NCI-H1048 (cell line): ENCODE data around the gene CHGA.

ENCODE experiments used
- DNase-seq: peaks from one replicate; lab custom pipeline; 2025; lab: John Stamatoyannopoulos, UW

The CHGA gene

DNA sequence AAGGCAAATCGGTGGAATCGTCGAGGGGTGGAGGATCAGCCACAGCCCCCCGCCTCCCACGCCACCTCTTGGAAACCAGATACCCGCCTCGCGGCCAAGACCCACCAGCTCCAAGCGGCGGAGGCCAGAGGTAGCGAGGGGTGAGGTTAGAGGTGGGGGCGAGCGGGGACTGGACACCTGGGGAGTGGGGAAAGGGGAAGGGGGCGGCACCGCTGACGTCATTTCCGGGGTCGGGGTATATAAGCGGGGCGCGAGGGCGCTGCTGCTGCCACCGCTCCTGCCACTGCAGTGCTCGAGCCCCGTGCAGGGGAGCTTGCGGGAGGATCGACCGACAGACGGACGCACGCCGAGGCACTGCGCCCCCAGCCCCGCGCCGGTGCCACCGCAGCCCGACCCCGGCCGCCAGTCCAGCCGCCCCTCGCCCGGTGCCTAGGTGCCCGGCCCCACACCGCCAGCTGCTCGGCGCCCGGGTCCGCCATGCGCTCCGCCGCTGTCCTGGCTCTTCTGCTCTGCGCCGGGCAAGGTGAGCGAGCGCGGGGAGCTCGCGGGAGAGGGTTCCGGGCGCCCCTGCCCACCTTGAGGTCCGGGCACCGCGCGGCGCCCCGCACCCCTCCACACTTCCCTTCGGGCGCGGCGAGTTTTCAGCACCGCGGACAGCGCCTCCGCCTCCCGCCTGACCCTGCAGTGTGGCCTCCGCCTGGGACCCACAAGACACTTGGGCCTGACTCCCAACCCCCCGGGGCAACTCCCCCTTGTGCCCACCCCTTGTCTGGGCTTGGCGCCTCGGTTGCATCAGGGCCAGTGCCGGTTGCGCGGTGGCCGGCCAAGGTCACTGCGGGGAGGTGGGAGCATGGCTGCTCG lies at the start of gene CHGA:
CHGA (plus strand) TSS at position 268 of the 861 bp plus-strand sequence; CDS start at position 478, 210 bp downstream.
- DNase-seq: no peak

DNA sequence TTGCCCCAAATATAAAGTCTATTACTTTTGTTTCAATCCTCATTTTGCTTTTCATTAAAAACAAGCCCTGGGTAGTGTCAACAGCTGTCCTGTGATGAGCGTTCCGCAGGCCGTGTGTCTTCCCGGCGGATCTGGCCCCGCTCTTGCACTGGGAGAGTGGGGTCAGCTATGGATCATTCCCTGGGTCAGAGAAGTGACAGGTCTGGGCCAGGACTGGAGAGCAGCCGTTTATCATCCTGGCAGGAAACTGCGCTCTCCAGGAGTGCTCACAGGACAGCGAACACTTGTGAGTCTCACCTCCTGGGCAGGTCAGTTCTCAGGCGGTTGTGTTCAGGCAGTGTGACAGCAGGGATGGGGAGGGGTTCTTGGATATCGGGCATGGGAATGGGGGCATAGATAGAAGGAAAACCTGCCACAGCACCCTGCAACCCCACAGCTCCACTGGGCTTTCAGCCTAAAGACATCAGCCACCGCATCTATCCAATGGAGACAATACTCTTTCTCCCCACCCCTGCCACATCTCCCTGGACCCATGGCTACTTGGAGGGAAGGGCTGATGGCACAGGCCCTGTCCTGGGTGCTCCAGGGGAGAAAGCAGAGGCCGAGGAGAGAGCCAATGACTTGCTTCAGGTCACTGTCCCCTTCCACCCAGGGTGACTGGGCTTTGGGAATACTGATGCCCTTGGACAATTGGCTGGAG lies 47.8 kb upstream of the CHGA start:
- no peak for DNase-seq

GRCh38 chr14:92877757-92878431 lies 45.1 kb upstream of the CHGA start:
- no peak for DNase-seq

DNA sequence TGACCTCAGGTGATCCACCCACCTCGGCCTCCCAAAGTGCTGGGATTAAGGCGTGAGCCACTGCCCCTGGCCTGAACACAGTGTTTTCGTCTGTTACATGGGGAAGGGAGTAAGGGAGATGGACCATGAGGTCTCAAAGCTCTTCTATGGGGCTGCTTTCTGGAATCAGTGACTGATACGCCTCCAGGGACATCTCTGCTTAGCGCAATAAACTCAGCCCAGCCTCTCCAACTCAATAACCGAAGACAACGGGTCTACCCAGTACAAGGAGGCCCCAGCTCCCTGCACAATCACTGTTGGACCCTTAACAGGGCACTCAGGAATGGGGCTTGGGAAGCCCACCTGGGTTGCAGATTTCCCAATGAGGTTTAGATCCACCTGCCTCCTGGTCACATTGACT lies 42.6 kb upstream of the CHGA start:
- no peak for DNase-seq

DNA sequence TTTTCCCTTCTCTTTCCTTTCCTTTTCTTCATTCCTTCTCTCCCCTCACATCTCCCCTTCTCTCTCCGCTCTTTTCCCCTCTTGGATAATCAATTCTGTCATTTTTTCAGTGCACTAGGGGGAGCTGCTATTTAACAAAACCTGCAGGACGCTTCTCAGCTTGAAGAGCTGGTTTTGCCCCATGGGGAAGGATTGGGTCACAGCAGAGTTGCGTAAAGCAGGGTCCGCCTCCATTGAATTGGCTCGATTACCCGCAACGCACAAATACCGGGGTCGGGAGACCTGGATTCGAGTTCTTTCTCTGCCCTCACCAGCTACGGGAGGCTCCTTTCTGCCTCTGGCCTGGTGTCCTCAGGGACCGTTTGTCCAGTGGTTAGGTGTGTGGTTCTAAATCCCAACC lies 42.1 kb upstream of the CHGA start:
- DNase-seq: no peak

DNA sequence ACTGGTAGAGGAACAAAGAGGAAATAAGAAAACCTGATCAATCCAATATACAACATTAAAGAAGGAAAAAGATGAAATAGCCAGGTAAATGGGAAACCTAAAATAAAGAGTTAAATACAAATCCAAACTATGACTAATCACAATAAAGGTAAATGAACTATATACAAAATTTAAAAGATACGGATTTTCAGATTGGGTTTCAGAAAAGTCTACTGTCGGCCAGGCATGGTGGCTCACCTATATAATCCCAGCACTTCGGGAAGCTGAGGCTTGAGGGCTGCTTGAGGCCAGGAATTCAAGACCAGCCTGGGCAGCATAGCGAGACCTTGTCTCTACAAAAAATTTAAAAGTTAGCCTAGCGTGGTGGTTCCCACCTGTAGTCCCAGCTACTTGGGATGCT lies 39.9 kb upstream of the CHGA start:
- no peak for DNase-seq

DNA sequence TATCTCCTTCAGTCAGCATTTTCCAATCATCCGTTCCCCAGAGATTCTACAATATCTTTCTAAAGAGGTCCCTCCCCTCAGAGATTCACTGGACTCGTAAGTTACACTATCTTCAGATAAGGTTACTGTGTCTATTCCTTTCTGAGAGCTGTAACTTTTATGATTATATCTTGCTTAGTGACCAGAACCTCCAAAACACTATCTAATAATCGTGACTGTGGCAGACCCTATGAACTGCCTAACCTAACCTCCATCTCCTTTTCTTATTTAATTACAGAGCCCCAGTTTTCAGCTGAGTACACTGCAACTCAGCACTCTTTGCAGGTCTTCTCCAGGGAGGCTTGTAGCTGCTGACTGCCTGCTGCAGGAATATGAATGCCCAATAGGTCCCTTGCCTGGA lies 38.5 kb upstream of the CHGA start:
- no peak for DNase-seq

DNA sequence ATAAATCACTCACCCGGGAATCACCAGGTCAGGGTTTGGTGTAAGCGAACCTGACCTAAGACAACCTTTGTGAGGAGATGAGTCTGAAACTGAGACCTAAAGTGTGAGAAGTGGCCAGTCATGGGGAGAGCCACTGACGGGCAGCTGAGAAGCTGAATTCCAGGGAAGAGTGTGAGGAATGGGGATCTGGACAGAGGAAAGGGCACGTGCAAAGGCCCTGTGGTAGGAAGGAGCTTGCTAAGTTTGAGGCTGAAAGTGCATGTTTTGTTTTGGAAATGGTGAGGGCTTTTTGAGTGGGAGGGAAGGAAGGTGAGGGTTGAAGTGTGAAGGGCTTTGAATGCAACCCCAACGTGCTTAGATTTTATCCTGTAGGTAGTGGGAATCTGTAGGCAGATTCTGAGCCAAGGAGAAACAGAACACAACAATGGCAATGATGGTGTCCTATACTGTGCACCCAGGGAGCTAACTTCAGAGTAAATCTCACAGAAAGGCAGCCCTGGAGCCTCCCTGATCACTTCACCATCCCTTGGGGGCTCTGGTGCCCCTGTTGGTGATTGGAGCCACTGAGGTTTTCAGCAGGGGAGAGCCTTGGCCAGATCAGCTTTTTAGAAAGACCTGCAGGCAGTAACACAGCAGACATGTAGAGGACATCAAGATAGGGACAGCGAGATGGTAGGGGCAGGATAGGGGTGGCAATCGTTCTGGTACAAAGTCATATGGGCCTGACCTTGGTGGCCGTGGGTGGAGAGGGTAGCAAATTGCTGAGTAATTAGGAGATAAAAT lies 37.5 kb upstream of the CHGA start:
- DNase-seq: no peak

GRCh38 chr14:92886337-92886736 lies 36.6 kb upstream of the CHGA start:
- no peak for DNase-seq

DNA sequence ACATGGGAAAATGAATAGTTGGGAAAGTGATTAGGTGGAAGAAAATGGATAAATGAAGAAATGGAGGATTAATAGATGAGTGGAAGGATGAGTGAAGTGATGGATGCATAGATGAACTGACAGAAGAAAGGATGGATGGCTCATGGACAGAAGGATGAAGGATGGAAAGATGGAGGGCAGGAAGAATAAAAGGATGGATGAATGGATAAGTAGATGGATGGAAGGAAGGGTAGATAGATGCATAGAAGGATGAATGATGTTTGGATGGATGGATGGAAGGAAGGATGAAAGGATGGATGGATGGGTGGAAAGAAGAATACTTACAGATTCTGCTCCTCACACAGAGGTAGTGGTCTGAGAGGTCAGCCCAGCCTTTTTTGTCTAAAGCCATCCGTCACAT lies 35.8 kb upstream of the CHGA start:
- no peak for DNase-seq

GRCh38 chr14:92888896-92889295 lies 34.1 kb upstream of the CHGA start:
- no peak for DNase-seq

GRCh38 chr14:92890830-92891588 lies 31.9 kb upstream of the CHGA start:
- no peak for DNase-seq

GRCh38 chr14:92892589-92892988 lies 30.4 kb upstream of the CHGA start:
- no peak for DNase-seq

GRCh38 chr14:92895352-92895878 lies 27.5 kb upstream of the CHGA start:
- no peak for DNase-seq

DNA sequence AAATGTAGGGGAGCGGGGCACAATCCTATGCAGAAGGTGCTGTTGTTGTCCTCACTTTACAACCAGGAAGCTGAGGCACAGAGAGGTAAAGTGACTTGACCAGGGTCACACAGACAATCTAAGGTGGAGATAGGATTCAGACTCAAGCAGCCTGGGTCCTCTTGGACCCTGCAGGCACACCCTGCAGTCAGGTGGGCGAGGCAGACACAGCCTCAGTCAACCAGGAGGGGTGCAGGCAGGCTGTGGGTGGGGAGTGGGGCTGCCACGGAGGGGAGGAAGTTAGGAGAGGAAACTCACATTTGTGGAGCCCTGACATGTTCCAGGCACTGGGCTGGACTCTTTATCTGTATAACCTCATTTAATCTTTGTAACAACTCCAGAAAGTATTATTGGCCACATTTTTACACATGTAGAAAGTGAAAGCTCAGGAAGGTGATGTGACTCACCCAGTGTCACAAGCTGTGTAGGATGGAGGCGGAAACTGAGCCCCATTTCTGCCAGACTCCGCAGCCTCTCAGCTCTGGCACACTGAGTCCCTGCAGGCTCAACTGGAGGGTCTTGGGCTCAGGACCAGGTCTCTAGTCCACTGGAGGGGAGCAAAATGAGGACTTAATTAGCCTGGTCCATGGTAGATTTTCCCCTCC lies 24.9 kb upstream of the CHGA start:
- DNase-seq: no peak

DNA sequence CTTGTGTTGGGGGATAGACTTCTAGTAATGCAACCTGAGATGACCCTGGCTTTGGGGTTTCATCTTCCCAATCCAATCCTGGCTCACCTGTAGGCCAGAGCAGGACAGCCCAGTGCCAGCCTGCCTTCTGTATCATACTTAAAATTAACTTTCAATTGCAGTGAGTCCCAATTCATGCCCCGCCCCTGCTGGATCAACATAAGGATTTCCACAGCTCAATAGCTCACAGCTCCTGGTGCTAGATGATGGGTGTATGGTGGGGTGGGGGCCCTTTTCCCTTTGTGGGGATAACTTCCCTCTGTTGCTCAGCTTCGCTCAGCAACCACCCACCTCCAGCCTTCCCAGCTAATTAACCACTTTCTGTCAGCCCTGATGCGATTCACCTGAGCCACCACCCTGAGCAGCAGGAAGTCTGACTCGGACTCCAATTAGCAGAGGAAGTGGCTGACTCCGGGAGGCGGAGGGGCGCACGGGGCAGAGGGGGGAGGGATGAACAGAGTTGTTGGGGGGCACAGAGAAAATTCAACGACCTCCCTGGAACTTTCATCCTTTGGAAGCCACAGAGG lies 24.3 kb upstream of the CHGA start:
- no peak for DNase-seq

DNA sequence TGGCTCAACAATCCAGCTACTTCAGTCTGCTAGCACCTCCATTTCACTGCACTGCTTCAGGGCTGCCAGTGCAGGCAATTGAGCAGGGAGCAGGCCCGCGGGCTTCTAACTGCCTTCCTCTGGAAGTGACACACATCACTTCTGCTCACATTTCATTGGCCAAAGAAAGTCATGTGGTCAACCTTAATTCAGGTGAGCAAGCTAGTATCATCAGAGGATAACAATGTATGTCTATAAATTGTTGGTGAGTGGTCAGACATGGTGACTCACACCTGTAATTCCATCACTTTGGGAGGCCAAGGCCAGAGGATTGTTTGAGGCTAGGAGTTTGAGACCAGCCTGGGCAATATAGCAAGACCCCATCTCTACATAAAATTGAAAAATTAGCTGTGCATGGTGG lies 22.3 kb upstream of the CHGA start:
- DNase-seq: no peak

GRCh38 chr14:92902191-92902590 lies 20.8 kb upstream of the CHGA start:
- DNase-seq: no peak

DNA sequence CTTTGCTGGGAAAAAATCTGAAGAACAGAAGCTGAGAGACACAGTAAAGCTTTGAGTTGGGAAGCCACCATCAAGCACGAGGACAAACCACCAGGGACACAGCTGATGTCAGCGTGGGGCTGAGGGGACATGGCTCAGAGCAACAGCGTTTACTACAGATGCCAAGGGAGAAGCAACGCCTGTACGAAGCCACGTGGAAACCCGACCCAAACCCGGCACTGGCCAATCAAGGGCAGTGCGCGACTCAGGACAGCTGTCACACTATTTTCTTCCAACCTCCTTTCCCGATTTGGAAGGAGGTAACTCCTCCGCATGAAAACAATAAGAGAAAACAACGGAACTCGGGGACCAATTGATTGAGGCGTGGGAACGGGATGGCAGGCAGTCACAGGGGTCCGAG lies 20.2 kb upstream of the CHGA start:
- no peak for DNase-seq

DNA sequence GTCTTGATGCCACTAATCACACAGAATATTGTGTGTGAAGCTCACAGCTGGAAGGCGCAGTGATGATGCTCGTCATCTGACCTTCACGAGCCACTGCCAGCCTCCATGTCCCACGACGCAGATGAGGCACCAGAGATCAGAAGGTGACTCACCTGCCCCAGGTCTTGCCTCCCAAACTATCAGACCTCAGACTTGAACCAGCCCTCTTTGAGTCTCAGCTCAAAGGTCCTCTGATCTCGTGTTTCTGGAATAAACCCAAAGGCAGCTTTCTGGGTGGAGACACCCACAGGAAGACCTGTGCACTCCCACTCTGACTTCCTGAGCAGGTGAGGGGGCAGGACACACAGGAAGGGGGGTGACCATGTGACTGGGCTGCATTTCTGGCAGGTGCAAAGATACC lies 19.6 kb upstream of the CHGA start:
- DNase-seq: no peak
